Right renal pelvis (tissue), 4 donors: ENCODE measurements around the gene ALG8. TPM values are rescaled to one million over a fixed set of nuclear protein-coding genes. Genes with fewer than 3 reads are reported as not detected.

Experiments
- polyA plus RNA-seq, 4 donors: library from polyadenylated mRNA; unstranded; fragments of 120-200 nt; gene quantifications; one replicate each; pipeline ENCODE4 v1.2.1, GENCODE V29; 2013; ENCODE audit not compliant: insufficient read length in 4 of 4

Gene ALG8
- polyA plus RNA-seq, 4 donors, result 58.9 to 72.5 (median 62.2) TPM

Other genes with a start within 250 kb of the ALG8 start
- gene INTS4, start 145.0 kb downstream of the ALG8 start, polyA plus RNA-seq, result 10 to 100 TPM; 36.6 to 44.4 (median 39.6) TPM
- gene KCTD14, start 116.3 kb downstream of the ALG8 start, polyA plus RNA-seq, result 10 to 100 TPM; 13.1 to 16.8 (median 14.6) TPM
- under 1 TPM; 0.22 to 0.63 (median 0.42) TPM for gene THRSP, start 75.8 kb downstream of the ALG8 start, polyA plus RNA-seq
- 100 to 1,000 TPM; 138 to 205 (median 167) TPM for gene NDUFC2, start 59.8 kb downstream of the ALG8 start, polyA plus RNA-seq
- 10 to 100 TPM in 1 of 4 donors, 1 to 10 TPM in 3; 7.7 to 10.3 (median 9.5) TPM for gene KCTD21, start 49.0 kb upstream of the ALG8 start, polyA plus RNA-seq
- gene USP35, start 49.3 kb upstream of the ALG8 start, polyA plus RNA-seq, result 1 to 10 TPM; 4.6 to 6.7 (median 5.4) TPM